ENCODE results near the gene TRIM8. TPM values are rescaled to one million over a fixed set of nuclear protein-coding genes. Genes with fewer than 3 reads are reported as not detected.

TRIM8 gene
- total RNA-seq, 1 experiment from 2014 or later, result 73.0 TPM

DNA sequence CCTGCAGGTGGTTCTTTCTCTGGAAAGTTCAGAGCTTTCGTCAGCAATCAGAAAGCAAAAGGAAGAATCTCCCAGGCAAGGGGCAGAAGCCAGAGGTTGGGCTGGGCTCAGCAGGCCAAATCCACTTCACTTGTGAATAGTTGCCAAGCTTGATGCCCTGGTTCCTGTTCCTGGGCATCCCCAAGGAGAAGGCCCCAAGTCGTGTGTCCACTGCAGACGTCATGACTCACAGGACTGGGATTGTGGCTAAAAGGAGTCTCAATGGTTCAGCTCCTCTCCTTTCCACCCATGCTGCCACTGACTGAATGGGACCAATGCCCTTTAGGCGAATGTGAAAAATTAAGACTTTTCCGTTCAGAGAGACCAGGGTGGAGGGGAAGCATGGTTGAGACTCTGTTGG, 38.6 kb upstream of the TRIM8 start:
- peak overlapping the region; percentile 63 for H3K4me2 ChIP-seq
- BruUV-seq (replicated peaks), result no TSS peak
- no peaks in the 10 kb centered on the region for H3K27me3 ChIP-seq (ENCODE audit: insufficient read depth, low read depth)
- intact Hi-C loops (cut with micrococcal nuclease; ENCODE audit: unreplicated experiment), result loop anchor here (2.0 kb wide), 2 partner anchors 23 to 37 kb away; no protein-coding TSS in a partner anchor
- peak overlapping the region; percentile 90 for H3K27ac ChIP-seq
- no peak overlapping the region for H2AFZ ChIP-seq
- H4K20me1 ChIP-seq (ENCODE audit: insufficient read depth), result no peaks in the 10 kb centered on the region
- DNase-seq, result peak; percentile 60 to 74
- POLR2A ChIA-PET (ENCODE audit: unreplicated experiment), result interaction anchor here (0.6 kb wide), 1 partner anchor 24 kb away, joined by 3 read pairs; no protein-coding TSS in a partner anchor
- CTCF ChIA-PET, result interaction anchor here (0.6 to 1.9 kb wide), 2 partner anchors 17 to 64 kb away, joined by 6 to 8 read pairs; no protein-coding TSS in a partner anchor
- peaks cover 35% of the 10 kb centered on the region for H3K4me1 ChIP-seq (replicated peaks; ENCODE audit: insufficient read depth)
- no peaks in the 10 kb centered on the region for H3K79me2 ChIP-seq (ENCODE audit: low read depth)
- peaks cover 28% of the 10 kb centered on the region for H3F3A ChIP-seq (ENCODE audit: insufficient read depth, low read depth)
- H3K9me2 ChIP-seq (ENCODE audit: insufficient read depth), result no peaks in the 10 kb centered on the region
- no peak overlapping the region for H3K4me3 ChIP-seq
- no peaks in the 10 kb centered on the region for H3K9me3 ChIP-seq (ENCODE audit: insufficient read depth, low read depth)
- no peaks in the 10 kb centered on the region for H3K36me3 ChIP-seq (ENCODE audit: low read depth)
- TF ChIP-seq EZH2 (IDR thresholded peaks at IDR 0.05; ENCODE audit: low read depth), result no peak
- TF ChIP-seq, protein P1, sequence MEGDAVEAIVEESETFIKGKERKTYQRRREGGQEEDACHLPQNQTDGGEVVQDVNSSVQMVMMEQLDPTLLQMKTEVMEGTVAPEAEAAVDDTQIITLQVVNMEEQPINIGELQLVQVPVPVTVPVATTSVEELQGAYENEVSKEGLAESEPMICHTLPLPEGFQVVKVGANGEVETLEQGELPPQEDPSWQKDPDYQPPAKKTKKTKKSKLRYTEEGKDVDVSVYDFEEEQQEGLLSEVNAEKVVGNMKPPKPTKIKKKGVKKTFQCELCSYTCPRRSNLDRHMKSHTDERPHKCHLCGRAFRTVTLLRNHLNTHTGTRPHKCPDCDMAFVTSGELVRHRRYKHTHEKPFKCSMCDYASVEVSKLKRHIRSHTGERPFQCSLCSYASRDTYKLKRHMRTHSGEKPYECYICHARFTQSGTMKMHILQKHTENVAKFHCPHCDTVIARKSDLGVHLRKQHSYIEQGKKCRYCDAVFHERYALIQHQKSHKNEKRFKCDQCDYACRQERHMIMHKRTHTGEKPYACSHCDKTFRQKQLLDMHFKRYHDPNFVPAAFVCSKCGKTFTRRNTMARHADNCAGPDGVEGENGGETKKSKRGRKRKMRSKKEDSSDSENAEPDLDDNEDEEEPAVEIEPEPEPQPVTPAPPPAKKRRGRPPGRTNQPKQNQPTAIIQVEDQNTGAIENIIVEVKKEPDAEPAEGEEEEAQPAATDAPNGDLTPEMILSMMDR (conservative IDR thresholded peaks at IDR 0.05), result no peak

DNA sequence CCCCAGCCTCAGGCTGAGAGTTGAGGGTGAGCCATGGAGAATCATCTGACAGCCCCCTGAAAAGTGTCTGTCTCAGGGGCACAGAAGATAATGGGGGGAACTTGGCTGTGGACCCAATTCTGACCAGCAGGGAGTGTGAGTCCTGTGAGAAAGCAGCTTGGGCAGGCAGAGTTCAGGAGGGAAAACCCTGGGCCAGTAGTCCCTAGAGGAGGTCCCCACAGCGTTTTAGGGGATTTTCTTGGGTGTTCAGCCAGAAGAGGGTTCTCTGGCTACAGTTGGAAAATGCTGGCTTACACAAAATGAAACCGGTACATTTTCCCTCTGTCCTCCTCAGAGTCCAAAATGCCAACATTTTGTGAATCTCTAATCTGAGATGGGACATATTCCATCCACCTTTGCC, 35.8 kb upstream of the TRIM8 start:
- H3K79me2 ChIP-seq (ENCODE audit: low read depth), result no peaks in the 10 kb centered on the region
- ChIA-PET CTCF (no interaction called here), POLR2A (ENCODE audit: unreplicated experiment) (no interaction called here)
- H3K9me3 ChIP-seq (ENCODE audit: insufficient read depth, low read depth), result no peaks in the 10 kb centered on the region
- H3K9me2 ChIP-seq (ENCODE audit: insufficient read depth), result no peaks in the 10 kb centered on the region
- intact Hi-C loops (cut with micrococcal nuclease; ENCODE audit: unreplicated experiment), result no loop called here
- H3K36me3 ChIP-seq (ENCODE audit: low read depth), result no peaks in the 10 kb centered on the region
- no peaks in the 10 kb centered on the region for H4K20me1 ChIP-seq (ENCODE audit: insufficient read depth)
- no TSS peak for BruUV-seq (replicated peaks)
- no peaks in the 10 kb centered on the region for H3K27me3 ChIP-seq (ENCODE audit: insufficient read depth, low read depth)
- TF ChIP-seq, protein P1 (conservative IDR thresholded peaks at IDR 0.05), result no peak
- no peak for TF ChIP-seq EZH2 (IDR thresholded peaks at IDR 0.05; ENCODE audit: low read depth)
- no peak overlapping the region for H3K27ac ChIP-seq
- H3F3A ChIP-seq (ENCODE audit: insufficient read depth, low read depth), result peaks cover 28% of the 10 kb centered on the region
- H2AFZ ChIP-seq, result no peak overlapping the region
- peaks cover 31% of the 10 kb centered on the region for H3K4me1 ChIP-seq (replicated peaks; ENCODE audit: insufficient read depth)
- no peak overlapping the region for H3K4me2 ChIP-seq
- no peak overlapping the region for H3K4me3 ChIP-seq
- no peak for DNase-seq

DNA sequence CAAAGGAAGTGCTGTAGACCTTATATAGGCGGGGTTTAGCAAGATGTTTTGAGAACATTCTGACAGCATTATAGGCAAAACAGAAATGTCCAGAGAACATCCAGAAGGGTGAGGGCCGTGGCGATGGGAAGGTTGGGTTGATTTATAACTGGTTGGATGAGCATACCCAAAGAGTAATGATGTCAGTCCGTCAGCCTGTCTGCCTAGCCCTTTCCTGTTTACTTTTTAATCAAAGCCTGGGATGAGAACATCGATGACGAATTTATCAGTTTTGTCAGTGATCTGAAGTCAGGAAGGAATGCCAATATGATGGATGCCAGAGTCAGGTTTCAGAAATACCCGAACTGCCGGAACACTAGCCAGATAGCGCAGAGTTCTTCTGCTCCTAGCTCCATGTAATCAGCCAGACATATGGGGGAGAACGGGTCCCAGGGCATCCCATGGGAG, 33.8 kb upstream of the TRIM8 start:
- H3K9me3 ChIP-seq (ENCODE audit: insufficient read depth, low read depth), result no peaks in the 10 kb centered on the region
- peaks cover 8% of the 10 kb centered on the region for H3F3A ChIP-seq (ENCODE audit: insufficient read depth, low read depth)
- H3K9me2 ChIP-seq (ENCODE audit: insufficient read depth), result no peaks in the 10 kb centered on the region
- BruUV-seq (replicated peaks), result no TSS peak
- no peaks in the 10 kb centered on the region for H3K36me3 ChIP-seq (ENCODE audit: low read depth)
- POLR2A ChIA-PET (ENCODE audit: unreplicated experiment), result no interaction called here
- H3K4me2 ChIP-seq, result no peak overlapping the region
- H2AFZ ChIP-seq, result no peak overlapping the region
- DNase-seq, result no peak
- H4K20me1 ChIP-seq (ENCODE audit: insufficient read depth), result no peaks in the 10 kb centered on the region
- no peak overlapping the region for H3K4me3 ChIP-seq
- intact Hi-C loops (cut with micrococcal nuclease; ENCODE audit: unreplicated experiment), result no loop called here
- no peaks in the 10 kb centered on the region for H3K79me2 ChIP-seq (ENCODE audit: low read depth)
- TF ChIP-seq, protein P1 (conservative IDR thresholded peaks at IDR 0.05), result no peak
- TF ChIP-seq EZH2 (IDR thresholded peaks at IDR 0.05; ENCODE audit: low read depth), result no peak
- H3K4me1 ChIP-seq (replicated peaks; ENCODE audit: insufficient read depth), result peaks cover 12% of the 10 kb centered on the region
- no peaks in the 10 kb centered on the region for H3K27me3 ChIP-seq (ENCODE audit: insufficient read depth, low read depth)
- no peak overlapping the region for H3K27ac ChIP-seq
- CTCF ChIA-PET, result no interaction called here
